Esophagus squamous epithelium (tissue), 4 donors: Measurements from ENCODE around the gene HFE.
A peak's percentile ranks its signal among the peaks of the same experiment; 100 is the strongest.

Source experiments
- CTCF ChIP-seq, 6 experiments: fragments of 450-650 bp in 4 of 6; fragments of 200-600 bp in 2 of 6; sonication (generic) in 2 of 6; IDR thresholded peaks; one replicate each; pipeline ENCODE4 v1.5.1; 2016 to 2019; ENCODE audit warnings: antibody characterized with exemption in 6 of 6, mild to moderate bottlenecking in 4 of 6, moderate library complexity in 4 of 6
- POLR2A ChIP-seq, 4 donors: fragments of 450-650 bp; IDR thresholded peaks; one replicate each; pipeline ENCODE4 v1.6.1; 2017; ENCODE audit warnings: antibody characterized with exemption in 4 of 4, mild to moderate bottlenecking in 4 of 4, moderate library complexity in 3 of 4

DNA sequence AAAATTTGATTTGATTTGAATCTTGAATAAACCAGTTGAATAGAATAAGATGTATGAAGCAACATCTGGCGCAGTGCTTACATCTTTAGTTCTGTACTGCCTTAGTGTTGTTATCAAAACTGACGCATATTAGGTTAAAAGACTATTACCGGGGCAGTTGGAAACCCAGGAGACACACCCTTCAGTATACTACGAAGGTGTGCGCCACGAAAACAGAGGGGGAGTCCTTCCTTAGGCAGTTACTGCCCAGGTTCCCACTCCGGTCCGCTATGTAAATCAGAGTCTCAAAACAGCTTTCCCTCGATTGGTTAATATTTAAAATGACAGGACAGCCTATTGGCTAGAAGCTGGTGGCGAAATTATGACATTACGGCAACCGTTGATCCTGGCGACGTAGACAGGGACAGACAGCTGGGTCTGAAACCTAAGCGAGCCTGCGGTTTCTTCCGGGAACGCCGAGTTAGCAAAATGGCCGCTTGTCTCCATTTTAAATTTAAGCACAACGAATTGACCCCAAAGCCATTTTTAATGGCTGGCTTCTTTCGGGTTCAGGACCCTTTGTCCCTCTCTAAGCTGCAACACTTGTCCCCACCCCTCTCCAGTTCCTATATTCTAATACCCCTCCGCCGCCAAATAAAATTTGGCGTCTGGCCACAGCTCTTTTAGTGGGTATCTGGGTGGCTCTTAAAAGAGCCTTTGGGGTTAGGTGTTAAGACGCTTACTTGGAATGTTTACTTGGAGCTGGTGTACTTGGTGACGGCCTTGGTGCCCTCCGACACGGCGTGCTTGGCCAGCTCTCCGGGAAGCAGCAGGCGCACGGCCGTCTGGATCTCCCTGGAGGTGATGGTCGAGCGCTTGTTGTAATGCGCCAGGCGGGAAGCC is 35.8 kb downstream of the HFE start:
- no peak for TF ChIP-seq CTCF (IDR thresholded peaks at IDR 0.05)
- TF ChIP-seq POLR2A (IDR thresholded peaks at IDR 0.05) = peak; percentile 29 to 95 (median 72)
